Stimulated activated CD4-positive, alpha-beta T cell treated with anti-CD3 and anti-CD28 coated beads, Interleukin-1b, Interleukin-23, amount 100 ng/mL, for 4 hours (primary cell): ENCODE data around the gene UAP1L1.
A peak's percentile ranks its signal among the peaks of the same experiment; 100 is the strongest.

Experiments
- DNase-seq, 2 donors: peaks; one replicate each; pipeline ENCODE4 v3.0.0-alpha.2; 2020; ENCODE audit warnings: low read depth in 2 of 2

The UAP1L1 gene

GRCh38 chr9:137042751-137043727, 34.3 kb upstream of the UAP1L1 start:
- DNase-seq: no peak

GRCh38 chr9:137044037-137044436, 33.3 kb upstream of the UAP1L1 start:
- no peak for DNase-seq

- no peak for DNase-seq
Observed at GRCh38 chr9:137044502-137045177, 32.7 kb upstream of the UAP1L1 start.

DNA sequence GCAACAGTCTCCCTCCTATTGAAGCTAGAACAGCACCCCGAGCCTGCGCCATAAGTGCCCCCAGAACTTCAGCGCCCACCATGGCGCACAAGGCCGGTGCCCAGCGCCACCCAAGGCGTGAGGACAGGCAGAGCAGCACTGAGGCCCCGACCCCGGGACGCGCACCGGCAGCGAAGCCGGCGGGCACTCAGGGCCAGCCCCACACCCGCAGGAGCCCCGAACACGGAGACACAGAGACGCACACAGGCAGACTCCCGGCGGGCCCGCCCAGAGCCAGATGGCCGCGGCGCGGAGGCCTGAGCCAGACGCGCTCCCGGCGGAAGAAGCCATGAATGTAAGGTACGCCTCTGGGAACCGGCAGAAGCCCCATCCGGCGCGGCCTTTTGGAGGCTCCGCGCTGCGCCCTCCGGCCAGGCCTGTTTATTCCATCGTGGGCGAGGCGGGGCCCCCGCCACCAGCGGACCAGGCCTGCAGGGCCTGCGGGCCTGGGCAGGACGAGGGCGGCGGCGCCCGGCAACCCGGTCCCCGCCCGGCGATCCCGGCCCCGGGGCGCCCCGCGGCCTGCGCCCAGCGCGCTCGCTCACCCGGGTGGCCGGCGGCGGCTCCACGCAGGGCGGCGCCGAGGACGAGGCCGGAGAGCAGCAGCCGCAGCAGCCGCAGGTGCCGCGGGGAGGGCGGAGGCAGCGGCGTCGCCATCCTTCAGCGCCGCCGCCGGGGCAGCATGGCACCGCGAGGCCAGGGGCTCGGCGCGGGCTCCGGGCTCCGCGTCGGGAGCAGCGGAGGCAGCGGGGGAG, 31.8 kb upstream of the UAP1L1 start:
- no peak for DNase-seq

- peak; percentile 66 to 76 for DNase-seq
Observed at GRCh38 chr9:137046088-137046787, 31.1 kb upstream of the UAP1L1 start, which contains the start of gene NPDC1. TSS of gene NPDC1 (minus strand) at chr9:137046177. CDS start at chr9:137045989, 188 bp downstream.

- no peak for DNase-seq
Observed at GRCh38 chr9:137048655-137049543, 28.4 kb upstream of the UAP1L1 start.

GRCh38 chr9:137049544-137050449, 27.5 kb upstream of the UAP1L1 start:
- peak; percentile 43 to 48 for DNase-seq

DNA sequence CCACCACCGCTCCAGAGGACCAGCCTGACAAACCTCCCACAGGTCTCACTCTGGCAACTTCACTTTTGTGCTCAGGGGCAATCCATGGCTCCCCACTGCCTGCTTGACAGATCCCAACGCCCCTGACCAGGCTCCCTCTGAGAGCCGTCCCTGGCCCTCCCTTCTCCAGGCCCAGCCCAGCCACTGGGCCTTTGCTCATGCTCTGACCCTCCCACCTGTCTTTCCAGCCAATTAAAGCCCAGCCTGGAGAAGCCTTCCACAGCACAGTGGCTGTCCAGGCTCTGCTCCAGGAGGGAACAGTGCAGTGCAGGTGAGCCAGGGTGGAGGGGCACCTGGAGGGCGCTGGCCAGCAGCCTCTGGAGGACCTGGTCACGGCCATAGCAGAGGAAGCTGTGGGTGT, 26.7 kb upstream of the UAP1L1 start:
- DNase-seq: no peak

DNA sequence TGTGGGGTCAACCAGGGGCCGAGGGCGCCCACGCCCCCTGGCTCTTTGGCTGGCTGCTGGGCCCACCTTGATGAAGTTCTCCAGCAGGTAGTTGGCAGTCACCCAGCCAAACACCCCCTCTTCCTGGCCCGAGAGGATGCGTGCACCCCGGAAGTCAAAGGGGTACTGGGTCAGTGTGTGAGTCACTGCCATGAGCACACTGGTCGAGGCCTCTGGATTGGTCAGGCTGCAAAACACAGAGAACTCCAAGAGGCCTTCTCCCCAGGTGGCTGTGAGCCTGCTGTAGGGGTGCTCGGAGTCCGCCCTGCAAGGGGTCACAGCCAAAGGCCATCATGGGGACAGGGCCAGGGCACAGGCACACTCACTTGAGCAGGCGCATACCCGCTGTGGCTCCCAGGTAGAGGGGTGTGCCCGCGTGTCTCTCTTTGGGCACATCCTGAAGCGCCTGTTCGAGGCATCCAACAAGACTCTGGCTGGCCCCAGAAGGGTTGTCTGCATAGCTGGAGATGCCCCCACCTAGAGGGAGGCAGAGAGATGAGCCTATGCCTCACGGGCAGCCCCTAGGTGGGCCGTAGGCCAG, 26.1 kb upstream of the UAP1L1 start:
- no peak for DNase-seq

GRCh38 chr9:137052293-137052692, 25.0 kb upstream of the UAP1L1 start:
- DNase-seq: no peak

GRCh38 chr9:137052998-137053943, 24.0 kb upstream of the UAP1L1 start:
- no peak for DNase-seq

GRCh38 chr9:137053944-137054931, 23.1 kb upstream of the UAP1L1 start, which contains the start of gene ENTPD2:
TSS of gene ENTPD2 (minus strand) at chr9:137054061. CDS start at chr9:137053997, 64 bp downstream.
- DNase-seq: peak; percentile 29 to 48

DNA sequence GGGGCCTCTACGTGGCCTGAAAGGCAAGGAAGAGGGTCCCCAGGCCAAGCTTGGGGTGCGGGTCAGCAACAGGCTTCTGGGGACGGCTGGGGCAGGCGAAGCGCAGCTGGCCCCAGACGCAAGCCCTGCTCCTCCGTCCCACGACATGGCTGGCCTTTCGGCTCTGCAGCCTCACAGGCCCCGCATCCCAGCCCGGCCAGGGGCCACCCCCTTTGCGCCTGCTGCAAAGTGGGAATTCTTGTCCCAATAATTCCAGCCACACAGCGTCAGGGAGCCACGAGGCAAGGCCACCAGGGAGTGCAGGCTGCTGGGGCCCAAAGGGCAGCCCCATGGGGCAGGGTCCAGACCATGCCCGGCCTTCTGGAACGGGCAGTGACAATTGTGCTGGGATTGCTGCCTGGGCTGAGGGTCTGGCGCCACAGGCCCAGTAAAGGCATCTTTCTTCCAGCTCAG, 22.4 kb upstream of the UAP1L1 start:
- no peak for DNase-seq

DNA sequence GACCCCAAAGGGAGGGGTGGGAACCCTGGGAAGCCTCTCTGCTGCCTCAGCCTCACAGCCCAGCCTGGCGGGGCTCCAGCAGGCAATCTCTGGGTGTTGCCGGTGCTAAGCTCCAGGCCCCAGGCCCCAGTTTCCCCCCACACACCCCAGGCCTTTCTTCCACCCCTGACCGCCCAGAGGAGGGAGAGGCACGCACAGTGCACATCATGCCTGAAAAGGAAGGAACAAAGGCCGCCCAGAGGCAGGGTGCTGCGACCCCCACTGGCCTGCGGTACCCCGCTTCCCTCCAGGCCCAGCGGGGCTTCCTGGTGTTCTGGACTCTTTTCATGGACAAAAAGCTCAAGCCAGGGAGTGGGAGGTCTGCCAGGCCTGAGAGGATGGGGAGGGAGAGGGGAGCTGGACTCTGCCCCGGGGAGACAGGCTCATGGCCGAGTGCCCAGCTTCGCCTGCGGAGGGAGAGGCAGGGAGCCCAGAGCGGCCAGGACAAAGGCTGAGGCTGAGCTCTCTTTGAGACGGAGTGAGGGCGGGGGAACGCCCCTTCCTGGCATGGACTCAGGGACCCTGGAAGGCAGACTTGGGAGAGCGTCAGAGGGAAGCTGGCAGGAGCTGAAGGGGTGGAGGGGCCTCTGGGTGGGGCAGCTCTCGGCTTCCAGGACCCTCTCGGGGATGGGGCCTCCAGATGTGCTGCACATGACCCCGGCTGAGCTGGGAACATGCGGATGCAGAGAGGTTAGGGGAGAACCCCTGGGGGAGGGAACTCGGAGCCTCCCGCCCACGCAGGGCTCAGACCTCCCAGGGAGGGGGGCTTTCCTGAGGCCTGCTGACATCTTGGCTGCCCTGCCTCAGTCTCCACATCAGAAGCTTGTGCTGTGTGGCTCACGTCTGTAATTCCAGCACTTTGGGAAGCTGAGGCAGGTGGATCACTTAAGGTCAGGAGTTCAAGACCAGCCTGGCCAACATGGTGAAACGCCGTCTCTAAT, 21.6 kb upstream of the UAP1L1 start:
- no peak for DNase-seq
